Skeletal muscle tissue (tissue), 4 donors: ENCODE results near the gene DOCK6. TPM values are rescaled to one million over a fixed set of nuclear protein-coding genes. Genes with fewer than 3 reads are reported as not detected.

Experiments
- H3K27ac ChIP-seq: one replicate; pipeline ENCODE4 v1.7.0; 2013; ENCODE audit warnings: mild to moderate bottlenecking, low read depth, low read length, inconsistent platforms
- H3K27me3 ChIP-seq, 3 donors: one replicate each; pipeline ENCODE4 v1.7.0; 2013; ENCODE audit warnings: low read length in 3 of 3; ENCODE audit not compliant: control insufficient read depth in 3 of 3, insufficient read depth in 3 of 3
- H3K36me3 ChIP-seq, 3 donors: one replicate each; pipeline ENCODE4 v1.7.0; 2013; ENCODE audit warnings: low read length in 3 of 3; ENCODE audit not compliant: control insufficient read depth in 3 of 3, insufficient read depth in 3 of 3
- H3K4me1 ChIP-seq, 3 donors: one replicate each; pipeline ENCODE4 v1.7.0; 2013; ENCODE audit warnings: low read length in 3 of 3, mild to moderate bottlenecking in 3 of 3; ENCODE audit not compliant: control insufficient read depth in 3 of 3, insufficient read depth in 3 of 3
- H3K4me3 ChIP-seq, 3 donors: one replicate each; pipeline ENCODE4 v1.7.0; 2013; ENCODE audit warnings: low read length in 3 of 3
- H3K9ac ChIP-seq, 3 donors: one replicate each; pipeline ENCODE4 v1.7.0; 2013; ENCODE audit warnings: low read length in 3 of 3, mild to moderate bottlenecking in 3 of 3, moderate library complexity in 2 of 3, low read depth in 1 of 3
- H3K9me3 ChIP-seq, 3 donors: one replicate each; pipeline ENCODE4 v1.7.0; 2013; ENCODE audit warnings: low read length in 3 of 3; ENCODE audit not compliant: control insufficient read depth in 3 of 3
- total RNA-seq: library from RNA; depleted of rRNA; stranded (reverse); fragments of >200 nt; gene quantifications from one replicate; pipeline ENCODE4 v1.2.3, GENCODE V29; 2014
- donor health status: Osteomylitis.

Gene DOCK6
- total RNA-seq = 16.2 TPM

GRCh38 chr19:11261971-11262839 is at the start of gene DOCK6:
Gene DOCK6, minus strand, starts transcription at chr19:11262524. Its CDS starts 84 bp downstream, at chr19:11262440.
- H3K27ac ChIP-seq = peak within 1 kb of the TSS; percentile 66
- H3K9me3 ChIP-seq = no peaks in the 10 kb centered on the region
- no peaks in the 10 kb centered on the region for H3K36me3 ChIP-seq
- H3K9ac ChIP-seq = peak within 1 kb of the TSS; percentile 33 to 70 (median 59)
- peaks cover 8 to 15% (median 13%) of the 10 kb centered on the region in 3 donors for H3K27me3 ChIP-seq
- peaks cover 0 to 8% (median 7%) of the 10 kb centered on the region in 3 donors for H3K4me1 ChIP-seq
- H3K4me3 ChIP-seq = peak within 1 kb of the TSS; percentile 54 to 67 (median 59)

GRCh38 chr19:11306337-11306736 is 44.0 kb upstream of the DOCK6 start:
- Histone ChIP-seq H3K27me3 (peaks cover 0 to 9% (median 5%) of the 10 kb centered on the region in 3 donors), H3K9me3 (no peaks in the 10 kb centered on the region), H3K4me1 (no peaks in the 10 kb centered on the region), H3K36me3 (no peaks in the 10 kb centered on the region), H3K27ac (no peak overlapping the region), H3K4me3 (no peak overlapping the region), H3K9ac (no peak overlapping the region)

- Histone ChIP-seq H3K4me3 (no peak overlapping the region), H3K36me3 (no peaks in the 10 kb centered on the region), H3K4me1 (no peaks in the 10 kb centered on the region), H3K9ac (no peak overlapping the region), H3K27me3 (peaks cover 0 to 9% (median 8%) of the 10 kb centered on the region in 3 donors), H3K9me3 (no peaks in the 10 kb centered on the region), H3K27ac (no peak overlapping the region)
Observed at GRCh38 chr19:11304936-11305335, 42.6 kb upstream of the DOCK6 start.

- H3K9me3 ChIP-seq = no peaks in the 10 kb centered on the region
- no peak overlapping the region for H3K9ac ChIP-seq
- peaks cover 3 to 9% (median 7%) of the 10 kb centered on the region in 3 donors for H3K27me3 ChIP-seq
- no peak overlapping the region for H3K4me3 ChIP-seq
- no peaks in the 10 kb centered on the region for H3K4me1 ChIP-seq
- no peak overlapping the region for H3K27ac ChIP-seq
- H3K36me3 ChIP-seq = no peaks in the 10 kb centered on the region
Observed at GRCh38 chr19:11300811-11301120, 38.4 kb upstream of the DOCK6 start.

- Histone ChIP-seq H3K27ac (no peak overlapping the region), H3K9me3 (no peaks in the 10 kb centered on the region), H3K4me1 (no peaks in the 10 kb centered on the region), H3K36me3 (no peaks in the 10 kb centered on the region), H3K27me3 (peaks cover 7 to 9% (median 8%) of the 10 kb centered on the region in 3 donors), H3K9ac (no peak overlapping the region), H3K4me3 (no peak overlapping the region)
Observed at GRCh38 chr19:11299946-11300810, 37.9 kb upstream of the DOCK6 start.

- H3K27me3 ChIP-seq = peaks cover 4 to 16% (median 15%) of the 10 kb centered on the region in 3 donors
- no peak overlapping the region for H3K9ac ChIP-seq
- no peaks in the 10 kb centered on the region for H3K36me3 ChIP-seq
- no peaks in the 10 kb centered on the region for H3K9me3 ChIP-seq
- H3K27ac ChIP-seq = no peak overlapping the region
- no peak overlapping the region for H3K4me3 ChIP-seq
- H3K4me1 ChIP-seq = peaks cover 0 to 3% (median 2%) of the 10 kb centered on the region in 3 donors
Observed at GRCh38 chr19:11296264-11296663, 33.9 kb upstream of the DOCK6 start.

GRCh38 chr19:11295665-11296245 is 33.4 kb upstream of the DOCK6 start, which contains the start of gene TSPAN16:
Gene TSPAN16, plus strand, starts transcription at chr19:11296160. Its CDS starts 138 bp downstream, at chr19:11296298.
- peaks cover 0 to 3% (median 2%) of the 10 kb centered on the region in 3 donors for H3K4me1 ChIP-seq
- no peaks in the 10 kb centered on the region for H3K36me3 ChIP-seq
- H3K4me3 ChIP-seq = no peak within 1 kb of the TSS
- H3K27me3 ChIP-seq = peaks cover 4 to 18% (median 15%) of the 10 kb centered on the region in 3 donors
- H3K9ac ChIP-seq = no peak within 1 kb of the TSS
- H3K27ac ChIP-seq = no peak within 1 kb of the TSS
- no peaks in the 10 kb centered on the region for H3K9me3 ChIP-seq

GRCh38 chr19:11295180-11295579 is 32.9 kb upstream of the DOCK6 start:
- no peak overlapping the region for H3K27ac ChIP-seq
- peaks cover 4 to 19% (median 15%) of the 10 kb centered on the region in 3 donors for H3K27me3 ChIP-seq
- H3K36me3 ChIP-seq = no peaks in the 10 kb centered on the region
- H3K9me3 ChIP-seq = no peaks in the 10 kb centered on the region
- no peak overlapping the region for H3K9ac ChIP-seq
- H3K4me3 ChIP-seq = no peak overlapping the region
- peaks cover 0 to 3% (median 2%) of the 10 kb centered on the region in 3 donors for H3K4me1 ChIP-seq

GRCh38 chr19:11293433-11294389 is 31.4 kb upstream of the DOCK6 start:
- H3K9ac ChIP-seq = peak overlapping the region in 1 of 3 donors; percentile 41
- peaks cover 0 to 19% (median 15%) of the 10 kb centered on the region in 3 donors for H3K27me3 ChIP-seq
- peak overlapping the region; percentile 19 to 60 (median 43) for H3K4me3 ChIP-seq
- no peaks in the 10 kb centered on the region for H3K9me3 ChIP-seq
- H3K27ac ChIP-seq = no peak overlapping the region
- peaks cover 0 to 3% (median 2%) of the 10 kb centered on the region in 3 donors for H3K4me1 ChIP-seq
- H3K36me3 ChIP-seq = no peaks in the 10 kb centered on the region
